Ovary (tissue), 3 donors: ENCODE data around the gene DIP2C.

ENCODE experiments used
- CTCF ChIP-seq, 3 donors: fragments of 450-650 bp in 2 of 3; fragments of 200-600 bp in 1 of 3; IDR thresholded peaks; one replicate each; pipeline versions ENCODE4 v1.5.1 to v1.8.0; 2016 to 2022; ENCODE audit warnings: antibody characterized with exemption in 3 of 3, mild to moderate bottlenecking in 1 of 3
- POLR2A ChIP-seq: fragments of 450-650 bp; IDR thresholded peaks from one replicate; pipeline ENCODE4 v1.6.1; 2017; ENCODE audit warnings: antibody characterized with exemption, mild to moderate bottlenecking, moderate library complexity
- donor health status: DM: no; HTN: no; CAD: no.

DNA sequence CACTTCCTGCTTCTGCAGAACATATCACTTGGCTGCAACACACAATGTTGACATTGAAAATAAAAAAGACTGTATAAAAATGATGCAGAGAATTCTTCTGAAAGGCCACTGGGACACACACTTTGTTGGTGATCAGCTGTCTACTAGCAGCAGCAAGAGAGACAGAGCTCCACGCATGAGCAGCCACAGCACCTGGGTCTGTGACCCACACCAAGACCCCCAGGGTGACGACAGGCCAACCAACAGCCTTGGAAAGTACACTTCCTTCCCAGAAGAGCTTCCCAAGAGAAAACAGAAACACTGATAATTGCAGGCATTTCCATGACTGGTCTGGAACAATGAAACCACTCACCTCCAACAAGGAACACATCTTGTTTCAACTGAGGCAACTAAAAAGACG, 239.0 kb downstream of the DIP2C start:
- TF ChIP-seq CTCF (IDR thresholded peaks at IDR 0.05) = no peak
- TF ChIP-seq POLR2A = no peak
